IPS-20b (cell line): ENCODE measurements around the gene EPHA6.

Experiments
- H3K27ac ChIP-seq: one replicate; pipeline ENCODE4 v1.5.1; 2013; ENCODE audit warnings: low read length
- H3K27me3 ChIP-seq: 2 replicates; pipeline ENCODE4 v1.6.1; 2013; ENCODE audit warnings: mild to moderate bottlenecking, low read length, inconsistent platforms; ENCODE audit not compliant: insufficient read depth
- H3K36me3 ChIP-seq: 2 replicates; pipeline ENCODE4 v1.6.1; 2013; ENCODE audit warnings: low read depth, mild to moderate bottlenecking, inconsistent platforms, low read length, moderate library complexity; ENCODE audit not compliant: insufficient read depth
- H3K4me1 ChIP-seq: 2 replicates; pipeline ENCODE4 v1.6.1; 2013; ENCODE audit warnings: mild to moderate bottlenecking, control low read depth, inconsistent platforms, low read length, moderate library complexity; ENCODE audit not compliant: insufficient read depth
- H3K4me3 ChIP-seq: 2 replicates; pipeline ENCODE4 v1.5.1; 2013; ENCODE audit warnings: mild to moderate bottlenecking, low read length, inconsistent platforms
- H3K9ac ChIP-seq: 2 replicates; pipeline ENCODE4 v1.6.1; 2013; ENCODE audit warnings: low read depth, mild to moderate bottlenecking, inconsistent platforms, low read length, moderate library complexity
- H3K9me3 ChIP-seq: 2 replicates; pipeline ENCODE4 v1.6.1; 2013; ENCODE audit warnings: mild to moderate bottlenecking, low read depth, low read length, inconsistent platforms; ENCODE audit not compliant: insufficient read depth

EPHA6 gene

DNA sequence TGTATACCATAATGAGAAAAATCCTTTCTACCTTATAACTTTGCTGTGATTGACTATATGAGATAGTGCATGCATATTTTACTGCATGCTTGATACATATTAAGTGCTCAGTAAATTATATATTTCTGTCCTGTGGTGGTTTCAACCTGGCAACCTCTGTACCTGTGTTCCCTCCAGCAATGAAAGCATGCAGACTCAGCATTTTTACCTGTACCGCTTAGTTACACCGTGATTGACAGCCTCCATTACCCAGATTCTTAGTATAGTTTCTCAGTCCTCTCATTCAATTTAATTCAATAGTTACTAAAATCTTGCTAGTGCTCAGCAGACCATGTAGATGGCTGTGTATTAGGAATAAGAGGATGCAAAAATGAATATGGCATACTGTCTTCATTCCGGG, 386.0 kb downstream of the EPHA6 start:
- Histone ChIP-seq H3K27me3 (no peaks in the 10 kb centered on the region), H3K9ac (no peak overlapping the region), H3K36me3 (no peaks in the 10 kb centered on the region), H3K27ac (no peak overlapping the region), H3K9me3 (no peaks in the 10 kb centered on the region), H3K4me3 (no peak overlapping the region), H3K4me1 (no peaks in the 10 kb centered on the region)

DNA sequence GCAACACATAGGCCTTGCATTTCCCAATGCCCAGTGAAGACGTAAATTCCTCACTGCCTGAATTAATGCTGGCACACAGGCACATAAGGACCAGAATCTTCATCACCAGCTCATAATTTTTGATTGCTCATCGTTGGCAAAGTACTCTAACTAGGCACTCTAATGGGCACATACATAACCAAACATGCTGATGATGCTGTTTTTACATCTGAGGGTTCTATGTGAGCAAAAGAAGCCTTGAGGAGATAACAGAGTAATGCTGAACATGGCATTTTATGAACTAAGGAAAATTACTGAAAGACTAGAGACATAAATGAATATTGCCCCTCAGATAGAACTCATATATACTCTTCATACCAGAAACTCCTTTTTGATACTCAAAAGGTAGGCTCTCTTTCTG, 387.4 kb downstream of the EPHA6 start:
- H3K36me3 ChIP-seq: no peaks in the 10 kb centered on the region
- H3K27me3 ChIP-seq: no peaks in the 10 kb centered on the region
- no peak overlapping the region for H3K9ac ChIP-seq
- H3K9me3 ChIP-seq: no peaks in the 10 kb centered on the region
- H3K4me3 ChIP-seq: no peak overlapping the region
- H3K27ac ChIP-seq: no peak overlapping the region
- no peaks in the 10 kb centered on the region for H3K4me1 ChIP-seq

- Histone ChIP-seq H3K9me3 (no peaks in the 10 kb centered on the region), H3K36me3 (no peaks in the 10 kb centered on the region), H3K9ac (no peak overlapping the region), H3K4me3 (no peak overlapping the region), H3K27ac (no peak overlapping the region), H3K27me3 (no peaks in the 10 kb centered on the region), H3K4me1 (peaks cover 3% of the 10 kb centered on the region; the same call in 1 of the 2 replicates)
These were observed 414.6 kb downstream of the EPHA6 start for GRCh38 chr3:97228966-97229365.

DNA sequence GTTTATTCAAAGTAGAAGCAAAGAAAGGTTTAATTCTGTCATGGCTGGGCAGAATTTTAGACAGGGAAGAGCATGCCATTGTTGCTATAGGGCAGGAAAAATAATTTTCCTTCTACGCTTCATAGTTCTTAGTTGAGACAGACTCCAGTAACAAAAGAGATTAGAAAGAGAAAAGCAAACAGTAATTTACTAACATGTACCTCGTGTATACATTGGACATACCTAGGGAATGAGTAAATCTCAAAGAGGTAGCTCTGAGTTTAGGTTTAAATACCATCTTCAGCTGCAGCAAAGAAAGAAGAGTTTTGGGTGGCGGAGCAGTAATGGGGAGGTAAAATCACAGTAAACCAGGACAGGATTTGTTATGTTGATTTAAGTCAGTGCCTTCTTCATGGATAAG, 416.1 kb downstream of the EPHA6 start:
- Histone ChIP-seq H3K27ac (no peak overlapping the region), H3K4me3 (no peak overlapping the region), H3K36me3 (no peaks in the 10 kb centered on the region), H3K9me3 (no peaks in the 10 kb centered on the region), H3K27me3 (no peaks in the 10 kb centered on the region), H3K4me1 (peaks cover 3% of the 10 kb centered on the region; the same call in 1 of the 2 replicates), H3K9ac (no peak overlapping the region)

- Histone ChIP-seq H3K9ac (no peak overlapping the region), H3K36me3 (no peaks in the 10 kb centered on the region), H3K4me3 (no peak overlapping the region), H3K27me3 (no peaks in the 10 kb centered on the region), H3K4me1 (no peaks in the 10 kb centered on the region), H3K9me3 (no peaks in the 10 kb centered on the region), H3K27ac (no peak overlapping the region)
These were observed 418.1 kb downstream of the EPHA6 start for GRCh38 chr3:97232393-97233034.

- Histone ChIP-seq H3K27ac (no peak overlapping the region), H3K4me1 (no peaks in the 10 kb centered on the region), H3K27me3 (no peaks in the 10 kb centered on the region), H3K36me3 (no peaks in the 10 kb centered on the region), H3K9ac (no peak overlapping the region), H3K4me3 (no peak overlapping the region), H3K9me3 (no peaks in the 10 kb centered on the region)
These were observed 420.8 kb downstream of the EPHA6 start for GRCh38 chr3:97235179-97235578.

- no peak overlapping the region for H3K27ac ChIP-seq
- H3K9me3 ChIP-seq: no peaks in the 10 kb centered on the region
- H3K9ac ChIP-seq: no peak overlapping the region
- no peaks in the 10 kb centered on the region for H3K27me3 ChIP-seq
- H3K36me3 ChIP-seq: no peaks in the 10 kb centered on the region
- no peaks in the 10 kb centered on the region for H3K4me1 ChIP-seq
- H3K4me3 ChIP-seq: no peak overlapping the region
These were observed 421.4 kb downstream of the EPHA6 start for GRCh38 chr3:97235611-97236315.

DNA sequence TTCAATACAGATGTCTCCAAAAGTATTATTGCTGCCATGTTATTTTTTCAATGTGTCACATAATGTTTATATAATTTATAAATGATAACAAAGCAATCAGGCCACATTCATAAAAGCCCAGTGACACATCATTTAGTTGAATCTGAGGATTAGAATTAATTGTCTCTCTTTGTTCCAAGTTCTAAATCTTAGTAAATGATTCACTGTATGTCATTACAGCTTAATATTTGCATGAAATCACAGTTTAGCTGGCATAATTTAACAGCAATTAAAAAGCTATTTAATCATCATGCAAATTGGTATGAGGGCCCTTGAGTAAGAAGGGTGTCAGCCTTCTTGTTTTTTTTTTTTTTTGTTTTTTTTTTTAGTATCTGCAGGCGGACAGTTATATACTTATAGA, 427.0 kb downstream of the EPHA6 start:
- Histone ChIP-seq H3K36me3 (no peaks in the 10 kb centered on the region), H3K27ac (no peak overlapping the region), H3K27me3 (no peaks in the 10 kb centered on the region), H3K4me3 (no peak overlapping the region), H3K4me1 (no peaks in the 10 kb centered on the region), H3K9me3 (no peaks in the 10 kb centered on the region), H3K9ac (no peak overlapping the region)

GRCh38 chr3:97245201-97245910, 431.0 kb downstream of the EPHA6 start:
- Histone ChIP-seq H3K4me3 (no peak overlapping the region), H3K9ac (no peak overlapping the region), H3K36me3 (no peaks in the 10 kb centered on the region)

DNA sequence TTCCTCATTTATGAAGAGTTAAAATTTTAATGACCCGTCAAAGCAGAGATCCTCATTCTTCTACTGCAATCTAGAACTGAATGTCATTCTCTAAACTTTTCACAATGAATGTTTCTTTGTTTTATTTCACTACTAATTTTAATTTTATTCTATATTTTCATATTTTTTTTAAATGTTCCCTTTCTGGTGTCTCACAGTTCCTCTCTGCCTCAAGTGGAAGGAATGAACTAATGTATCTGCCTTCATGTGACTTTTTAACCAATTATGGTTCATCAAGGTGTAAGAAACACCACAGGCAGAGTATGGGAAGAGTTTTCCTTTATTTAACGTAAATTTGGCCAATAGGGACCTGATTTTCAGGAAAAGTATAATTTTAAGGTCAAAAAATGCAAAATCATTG, 441.7 kb downstream of the EPHA6 start:
- Histone ChIP-seq H3K4me3 (no peak overlapping the region), H3K27ac (no peak overlapping the region), H3K4me1 (peaks cover 4% of the 10 kb centered on the region; the same call in 1 of the 2 replicates), H3K9me3 (no peaks in the 10 kb centered on the region), H3K9ac (no peak overlapping the region), H3K27me3 (no peaks in the 10 kb centered on the region), H3K36me3 (no peaks in the 10 kb centered on the region)

More at GRCh38 chr3:97245201-97245910, 431.0 kb downstream of the EPHA6 start:
- no peaks in the 10 kb centered on the region for H3K27me3 ChIP-seq
- no peaks in the 10 kb centered on the region for H3K4me1 ChIP-seq
- no peaks in the 10 kb centered on the region for H3K9me3 ChIP-seq
- H3K27ac ChIP-seq: no peak overlapping the region

GRCh38 chr3:97257942-97258697, 443.7 kb downstream of the EPHA6 start:
- H3K27me3 ChIP-seq: no peaks in the 10 kb centered on the region
- H3K27ac ChIP-seq: no peak overlapping the region
- no peaks in the 10 kb centered on the region for H3K9me3 ChIP-seq
- H3K4me1 ChIP-seq: peaks cover 11% of the 10 kb centered on the region; the same call in 1 of the 2 replicates
- H3K4me3 ChIP-seq: no peak overlapping the region
- no peak overlapping the region for H3K9ac ChIP-seq
- no peaks in the 10 kb centered on the region for H3K36me3 ChIP-seq
